RWPE2 (cell line): ENCODE data around the gene SV2C.

Experiments used
- ATAC-seq: fragments of 200-7000 bp; cut with Tn5 transposase; 3 replicates; pipeline ENCODE4 v1.9.1; 2021; ENCODE audit warnings: low read depth
- DNase-seq: peaks from one replicate; pipeline ENCODE4 v3.0.0-alpha.2; 2020; ENCODE audit warnings: low spot score
- H3K27ac ChIP-seq: fragments of 450-650 bp; 2 replicates; pipeline ENCODE4 v1.5.1; 2017; ENCODE audit warnings: mild to moderate bottlenecking; ENCODE audit not compliant: poor library complexity, severe bottlenecking
- H3K27me3 ChIP-seq: fragments of 250-450 bp; sonication (Bioruptor Pico); 2 replicates; pipeline ENCODE4 v1.5.1; 2021; ENCODE audit warnings: mild to moderate bottlenecking, moderate library complexity; ENCODE audit not compliant: insufficient read depth, poor library complexity, severe bottlenecking
- H3K36me3 ChIP-seq: fragments of 250-450 bp; sonication (Bioruptor Pico); 2 replicates; pipeline ENCODE4 v1.5.1; 2020; ENCODE audit warnings: low read depth, mild to moderate bottlenecking, moderate library complexity
- H3K4me1 ChIP-seq: fragments of 250-450 bp; sonication (Bioruptor Pico); 2 replicates; pipeline ENCODE4 v1.5.1; 2021; ENCODE audit warnings: mild to moderate bottlenecking, moderate library complexity; ENCODE audit not compliant: insufficient read depth, poor library complexity, severe bottlenecking
- H3K4me3 ChIP-seq: fragments of 250-450 bp; sonication (Bioruptor Pico); 2 replicates; pipeline ENCODE4 v1.5.1; 2021; ENCODE audit warnings: mild to moderate bottlenecking, moderate library complexity; ENCODE audit not compliant: severe bottlenecking
- H3K9me3 ChIP-seq: fragments of 250-450 bp; sonication (Bioruptor Pico); 2 replicates; pipeline ENCODE4 v1.5.1; 2021; ENCODE audit warnings: mild to moderate bottlenecking, moderate library complexity; ENCODE audit not compliant: severe bottlenecking
- TF ChIP-seq, protein P1 (sequence below): fragments of 450-650 bp; IDR thresholded peaks from one replicate; pipeline ENCODE4 v1.5.1; 2017; ENCODE audit warnings: mild to moderate bottlenecking, moderate library complexity; ENCODE audit not compliant: poor library complexity, severe bottlenecking

The SV2C gene

DNA sequence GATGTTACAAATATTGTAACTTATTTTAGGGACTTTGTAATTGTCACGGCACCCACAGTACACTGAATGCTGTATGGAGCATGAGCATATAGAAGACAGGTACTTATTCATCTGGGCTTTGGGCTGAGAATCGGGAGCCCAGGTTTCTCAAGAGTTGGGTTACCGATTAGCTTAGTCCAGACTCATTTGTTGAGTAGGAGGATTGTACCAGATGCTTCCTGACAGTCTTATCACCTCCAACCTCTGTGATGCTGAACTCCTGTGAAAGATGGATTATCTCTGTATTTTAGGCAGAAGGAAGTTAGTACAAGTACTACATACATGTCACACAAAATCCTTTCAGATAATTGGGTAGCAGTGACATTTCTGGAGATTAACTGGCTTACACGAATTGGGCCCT is 79.2 kb downstream of the SV2C start:
- Histone ChIP-seq H3K36me3 (no peaks in the 10 kb centered on the region), H3K9me3 (no peaks in the 10 kb centered on the region), H3K27ac (no peak overlapping the region), H3K4me3 (no peak overlapping the region), H3K4me1 (no peaks in the 10 kb centered on the region), H3K27me3 (peaks cover 11% of the 10 kb centered on the region)
- no peak for DNase-seq
- TF ChIP-seq, protein P1, sequence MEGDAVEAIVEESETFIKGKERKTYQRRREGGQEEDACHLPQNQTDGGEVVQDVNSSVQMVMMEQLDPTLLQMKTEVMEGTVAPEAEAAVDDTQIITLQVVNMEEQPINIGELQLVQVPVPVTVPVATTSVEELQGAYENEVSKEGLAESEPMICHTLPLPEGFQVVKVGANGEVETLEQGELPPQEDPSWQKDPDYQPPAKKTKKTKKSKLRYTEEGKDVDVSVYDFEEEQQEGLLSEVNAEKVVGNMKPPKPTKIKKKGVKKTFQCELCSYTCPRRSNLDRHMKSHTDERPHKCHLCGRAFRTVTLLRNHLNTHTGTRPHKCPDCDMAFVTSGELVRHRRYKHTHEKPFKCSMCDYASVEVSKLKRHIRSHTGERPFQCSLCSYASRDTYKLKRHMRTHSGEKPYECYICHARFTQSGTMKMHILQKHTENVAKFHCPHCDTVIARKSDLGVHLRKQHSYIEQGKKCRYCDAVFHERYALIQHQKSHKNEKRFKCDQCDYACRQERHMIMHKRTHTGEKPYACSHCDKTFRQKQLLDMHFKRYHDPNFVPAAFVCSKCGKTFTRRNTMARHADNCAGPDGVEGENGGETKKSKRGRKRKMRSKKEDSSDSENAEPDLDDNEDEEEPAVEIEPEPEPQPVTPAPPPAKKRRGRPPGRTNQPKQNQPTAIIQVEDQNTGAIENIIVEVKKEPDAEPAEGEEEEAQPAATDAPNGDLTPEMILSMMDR = no peak
- no peak for ATAC-seq

DNA sequence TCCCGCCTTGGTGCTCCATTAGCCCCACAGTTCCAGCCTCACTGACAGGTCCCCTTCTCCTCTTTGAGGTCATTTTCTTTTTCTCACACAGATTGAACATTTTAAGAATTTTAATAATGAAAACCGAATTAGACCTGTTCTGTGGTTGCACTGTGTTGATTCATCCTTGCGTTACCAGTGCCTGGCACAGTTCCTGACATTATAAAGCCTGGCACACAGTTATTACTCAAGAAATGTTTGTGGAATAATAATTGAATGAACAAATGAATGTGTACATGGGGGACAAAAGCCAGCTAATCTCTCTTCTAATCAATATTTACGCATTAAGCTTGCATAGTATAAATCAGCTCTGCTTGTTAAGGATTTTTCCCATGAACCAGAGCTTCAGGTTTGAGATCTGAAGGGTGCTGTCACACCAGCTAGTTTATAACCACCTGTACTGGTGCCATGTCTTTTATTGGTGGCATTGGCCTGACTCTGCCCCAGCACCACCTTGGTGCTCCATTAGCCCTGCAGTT is 80.0 kb downstream of the SV2C start:
- DNase-seq (no peak), ATAC-seq (no peak)
- no peaks in the 10 kb centered on the region for H3K4me1 ChIP-seq

DNA sequence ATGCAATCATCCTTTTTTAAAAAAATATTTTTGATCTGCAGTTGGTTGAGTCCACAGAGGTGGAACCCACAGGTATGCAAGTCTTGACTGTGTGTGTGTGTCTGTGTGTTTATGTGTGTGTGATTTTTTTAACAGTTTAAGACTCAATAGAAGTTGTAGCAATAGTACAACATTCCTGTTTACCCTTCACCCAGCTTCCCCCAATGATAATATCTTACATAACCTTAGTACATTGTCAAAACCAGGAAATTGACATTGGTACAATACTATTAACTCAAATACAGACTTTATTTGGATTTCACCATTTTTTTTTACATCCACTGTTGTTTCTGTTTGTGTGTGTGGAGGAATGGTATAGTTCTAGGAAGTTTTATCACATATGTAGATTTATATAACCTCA is 81.8 kb downstream of the SV2C start:
- no peak for ATAC-seq
- no peak for DNase-seq
- no peaks in the 10 kb centered on the region for H3K4me1 ChIP-seq
- H3K9me3 ChIP-seq = no peaks in the 10 kb centered on the region
- no peaks in the 10 kb centered on the region for H3K36me3 ChIP-seq
- H3K4me3 ChIP-seq = no peak overlapping the region
- H3K27me3 ChIP-seq = peaks cover 19% of the 10 kb centered on the region
- TF ChIP-seq, protein P1 = no peak
- H3K27ac ChIP-seq = no peak overlapping the region

More for the DNA sequence above, 80.0 kb downstream of the SV2C start:
- H3K4me3 ChIP-seq = no peak overlapping the region
- H3K9me3 ChIP-seq = no peaks in the 10 kb centered on the region
- peaks cover 17% of the 10 kb centered on the region for H3K27me3 ChIP-seq
- H3K36me3 ChIP-seq = no peaks in the 10 kb centered on the region
- H3K27ac ChIP-seq = no peak overlapping the region
- TF ChIP-seq, protein P1 = no peak

DNA sequence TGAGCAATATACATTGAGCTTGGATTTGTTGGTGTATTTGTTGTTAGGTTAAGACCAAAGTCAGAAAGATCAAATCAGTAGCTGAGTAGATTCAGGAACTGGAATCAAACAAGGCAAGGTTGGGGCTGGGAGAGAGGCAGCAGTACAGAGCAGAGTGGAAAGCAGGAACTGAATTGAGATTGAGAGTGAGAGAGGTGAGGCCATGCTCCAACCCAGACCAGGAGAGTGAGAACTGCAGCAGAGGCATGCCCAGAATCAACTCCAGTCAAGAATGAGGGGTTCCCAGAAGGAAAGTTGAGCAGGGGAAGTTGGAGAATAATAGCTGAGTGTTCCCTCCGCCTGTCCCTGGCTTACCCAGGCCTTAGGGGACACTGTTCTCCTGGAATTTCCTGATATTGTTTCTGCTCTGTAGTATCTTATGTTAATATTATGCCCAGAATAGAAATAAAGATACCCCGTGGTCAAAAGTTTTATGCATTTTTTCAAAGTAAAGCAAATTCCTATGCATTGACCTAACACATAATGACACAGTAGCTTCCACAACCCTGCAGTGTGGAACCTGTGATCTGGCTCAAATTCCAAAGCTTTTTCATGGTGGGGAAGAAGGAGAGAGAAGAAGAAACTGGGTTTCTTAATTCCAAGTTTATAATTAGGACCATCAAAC is 82.7 kb downstream of the SV2C start:
- DNase-seq (no peak), ATAC-seq (no peak)
- no peaks in the 10 kb centered on the region for H3K4me1 ChIP-seq
- H3K27me3 ChIP-seq = peaks cover 19% of the 10 kb centered on the region
- H3K4me3 ChIP-seq = no peak overlapping the region
- no peaks in the 10 kb centered on the region for H3K36me3 ChIP-seq
- no peaks in the 10 kb centered on the region for H3K9me3 ChIP-seq
- no peak overlapping the region for H3K27ac ChIP-seq
- TF ChIP-seq, protein P1 = no peak

DNA sequence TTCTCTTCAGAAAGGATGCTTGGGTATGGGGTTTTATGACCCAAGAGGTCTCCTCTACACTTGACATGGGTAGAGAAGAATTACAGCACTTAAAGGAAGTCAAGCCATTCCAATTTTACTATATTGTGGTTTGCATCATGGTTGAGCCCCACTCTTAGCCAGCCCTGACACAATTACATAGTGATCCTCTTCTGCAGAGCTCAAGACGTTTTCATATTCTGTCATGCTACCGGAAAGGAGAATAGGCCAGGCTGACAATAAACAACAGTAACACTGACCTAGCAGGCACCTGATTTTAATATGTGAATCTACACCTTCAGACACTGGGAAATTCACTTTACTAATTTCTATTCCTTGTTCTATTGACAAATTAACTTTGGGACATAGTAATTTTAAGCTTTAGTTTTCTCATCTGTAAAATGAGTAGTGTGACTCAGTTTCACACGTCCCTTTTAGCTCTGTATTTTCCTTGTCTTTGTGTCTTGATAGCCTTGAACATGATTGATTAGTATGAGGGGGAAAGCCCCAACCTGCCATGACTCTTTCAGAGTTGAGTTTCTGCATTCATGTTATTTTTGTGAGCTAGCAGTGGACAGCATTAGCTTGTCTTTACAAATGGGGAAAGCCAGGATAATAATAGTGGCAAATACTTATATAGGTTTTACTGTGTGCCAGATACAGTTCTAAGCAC is 83.8 kb downstream of the SV2C start:
- H3K4me1 ChIP-seq = no peaks in the 10 kb centered on the region
- TF ChIP-seq, protein P1 = no peak
- peaks cover 19% of the 10 kb centered on the region for H3K27me3 ChIP-seq
- no peak for ATAC-seq
- DNase-seq = no peak
- no peak overlapping the region for H3K27ac ChIP-seq
- H3K4me3 ChIP-seq = no peak overlapping the region
- no peaks in the 10 kb centered on the region for H3K9me3 ChIP-seq
- no peaks in the 10 kb centered on the region for H3K36me3 ChIP-seq
